ENCODE data around the gene LMCD1.

LMCD1 gene

DNA sequence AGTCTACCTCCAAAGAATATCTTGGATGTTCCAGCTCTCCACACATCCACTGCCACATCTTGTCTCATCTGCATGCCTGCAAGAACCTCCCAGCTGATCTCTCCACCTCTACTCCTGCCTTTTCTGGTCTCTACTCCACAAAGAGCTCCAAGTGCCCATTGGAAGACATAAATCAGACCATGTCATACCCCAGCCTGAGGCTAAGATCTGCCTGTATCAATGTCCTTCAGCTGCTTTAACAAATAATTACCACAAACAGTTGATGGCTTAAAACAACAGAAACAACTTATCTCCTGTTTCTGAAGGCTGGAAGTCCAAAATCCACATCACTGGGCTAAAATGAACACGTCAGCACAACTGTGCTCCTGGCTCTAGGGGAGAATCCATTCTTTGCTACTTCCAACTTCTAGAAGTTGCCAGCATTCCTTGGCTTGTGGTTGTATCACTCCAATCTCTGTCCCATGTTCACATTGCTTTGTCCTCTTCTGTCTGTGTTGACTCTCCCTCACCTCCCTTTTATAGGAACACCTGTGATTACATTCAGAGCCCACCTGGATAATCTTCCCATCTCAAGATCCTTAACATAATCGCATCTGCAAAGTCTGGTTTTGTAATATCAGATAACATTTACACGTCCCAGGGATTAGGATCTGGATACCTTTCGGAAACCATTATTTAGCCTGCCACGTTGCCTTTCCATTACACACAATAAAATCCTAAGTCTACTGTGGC is 17.0 kb upstream of the LMCD1 start:
- FAIRE-seq = no peak

DNA sequence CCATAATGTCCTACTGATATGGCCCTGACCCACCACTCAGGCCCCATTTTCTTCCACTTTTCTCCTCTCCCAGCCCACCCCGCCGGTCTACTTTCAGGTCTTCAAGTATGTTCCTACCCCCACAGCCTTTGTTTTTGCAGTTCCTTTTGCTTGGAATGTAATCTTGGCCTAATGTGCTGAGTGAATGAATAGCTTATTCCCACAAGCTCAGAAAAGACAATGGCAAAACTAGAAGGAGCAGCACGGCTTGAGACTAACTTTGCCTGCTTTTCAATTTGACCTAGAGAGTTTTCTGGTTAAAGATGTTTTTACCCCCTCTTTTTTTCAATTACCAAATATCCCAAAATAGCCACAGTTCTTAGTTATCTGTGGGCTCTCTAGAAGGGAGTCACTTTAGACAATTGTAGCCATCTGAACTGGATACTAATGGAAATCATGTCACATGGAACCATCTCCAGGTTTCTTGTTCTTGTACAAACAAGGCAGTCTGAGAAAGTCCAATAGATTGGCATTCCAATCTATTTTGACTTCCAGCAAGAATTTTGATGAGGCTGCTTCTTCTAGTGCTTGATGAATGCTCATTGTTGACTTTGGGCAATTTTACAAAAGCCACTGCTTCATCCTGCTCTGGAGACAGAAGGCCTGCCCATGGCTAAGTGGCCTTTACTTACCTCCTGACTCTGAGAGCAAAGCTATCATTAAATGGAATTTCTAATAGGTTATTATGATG is 16.3 kb upstream of the LMCD1 start:
- no peak for FAIRE-seq

DNA sequence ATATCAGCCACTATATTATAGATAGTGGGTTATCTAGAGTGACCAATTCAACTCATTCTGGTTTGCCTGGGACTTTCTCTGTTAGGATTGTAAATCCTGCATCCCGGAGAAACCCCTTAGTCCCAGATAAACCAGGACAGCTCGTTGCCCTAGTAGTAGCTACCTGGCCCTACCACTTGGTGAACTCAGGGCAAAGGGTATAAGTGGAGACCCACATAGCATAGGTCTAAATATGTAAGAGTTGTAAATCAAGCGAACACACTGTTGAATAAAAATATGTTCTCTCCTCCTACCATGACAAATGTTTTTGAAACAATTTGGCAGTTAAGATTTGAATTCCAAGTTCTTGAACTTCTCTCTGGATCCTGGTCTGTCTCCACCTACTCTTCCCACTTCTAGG is 15.7 kb upstream of the LMCD1 start:
- no peak for FAIRE-seq

DNA sequence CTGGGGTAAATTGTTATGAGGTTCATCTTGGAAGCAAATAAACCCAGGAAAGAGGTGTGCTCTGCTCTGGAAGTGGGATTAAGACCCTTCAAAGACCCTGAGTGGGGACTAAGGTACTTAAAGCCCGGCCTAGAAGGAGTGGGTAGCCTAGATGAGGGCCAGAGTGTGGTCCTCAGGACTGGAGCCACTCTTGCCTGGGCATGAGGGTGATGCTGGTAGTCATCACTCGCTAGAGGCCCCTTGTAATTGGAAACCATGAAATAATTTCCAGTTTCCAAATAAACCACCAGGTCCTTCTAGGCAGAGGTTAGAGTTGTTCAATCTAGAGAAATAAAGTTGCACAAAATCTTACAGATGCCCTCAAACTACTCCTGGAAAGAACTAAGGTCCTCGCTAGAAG is 15.2 kb upstream of the LMCD1 start:
- no peak for FAIRE-seq

DNA sequence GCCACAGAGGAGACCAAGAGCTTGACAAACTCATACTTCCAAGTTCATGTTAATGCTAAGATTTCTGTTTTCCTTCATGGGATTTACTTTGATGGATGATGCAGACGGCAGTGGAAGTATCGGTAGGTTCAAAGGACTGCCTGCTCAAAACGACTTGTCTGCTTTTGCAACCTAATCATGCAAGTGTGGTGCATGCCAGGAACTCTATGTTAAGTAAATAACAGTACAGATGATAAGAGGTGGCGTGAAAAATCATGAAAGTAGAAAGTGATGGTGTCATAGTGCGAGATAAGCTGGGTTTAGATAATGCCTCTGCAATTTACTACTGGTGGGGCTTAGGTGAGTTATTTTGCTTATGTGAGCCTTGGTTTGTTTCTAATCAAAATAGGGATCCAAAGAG is 14.7 kb upstream of the LMCD1 start:
- no peak for FAIRE-seq

DNA sequence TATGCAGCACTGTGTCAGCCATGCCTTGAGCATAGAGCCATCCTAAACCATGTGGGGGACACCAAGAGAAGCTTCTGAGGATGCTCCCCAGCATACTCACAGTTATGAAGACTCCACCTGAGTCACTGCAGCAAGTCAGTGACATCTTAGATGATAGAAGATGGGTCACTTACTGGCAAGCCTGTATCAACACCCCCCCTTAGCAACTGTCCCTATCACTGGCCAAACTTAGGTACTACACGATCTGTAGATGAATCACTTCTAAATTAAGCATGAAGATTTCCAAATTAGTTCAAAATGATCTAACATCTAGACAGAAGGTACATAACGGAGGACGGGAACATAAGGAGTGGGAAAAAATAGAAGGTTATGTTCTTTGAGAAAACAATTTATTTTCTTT is 13.2 kb upstream of the LMCD1 start:
- no peak for FAIRE-seq

DNA sequence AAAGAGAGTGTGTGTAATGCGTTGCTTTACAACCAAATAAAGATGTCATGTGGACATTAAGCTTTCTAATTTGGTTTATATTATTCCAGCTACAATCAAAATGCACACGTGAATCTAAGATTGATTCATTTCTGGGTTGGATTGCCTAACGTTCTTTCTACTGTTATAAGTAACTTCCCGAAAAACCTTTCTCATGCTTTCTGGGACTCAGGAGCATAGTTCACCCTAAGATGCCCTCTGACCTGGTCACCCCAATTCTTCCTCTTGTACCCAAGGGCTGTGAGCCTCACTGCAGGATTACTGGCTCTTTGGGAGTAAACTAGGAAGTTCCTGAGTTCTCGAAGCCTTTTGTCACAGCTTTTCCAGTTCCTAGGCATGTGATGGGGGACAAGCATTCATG is 12.7 kb upstream of the LMCD1 start:
- FAIRE-seq = no peak

DNA sequence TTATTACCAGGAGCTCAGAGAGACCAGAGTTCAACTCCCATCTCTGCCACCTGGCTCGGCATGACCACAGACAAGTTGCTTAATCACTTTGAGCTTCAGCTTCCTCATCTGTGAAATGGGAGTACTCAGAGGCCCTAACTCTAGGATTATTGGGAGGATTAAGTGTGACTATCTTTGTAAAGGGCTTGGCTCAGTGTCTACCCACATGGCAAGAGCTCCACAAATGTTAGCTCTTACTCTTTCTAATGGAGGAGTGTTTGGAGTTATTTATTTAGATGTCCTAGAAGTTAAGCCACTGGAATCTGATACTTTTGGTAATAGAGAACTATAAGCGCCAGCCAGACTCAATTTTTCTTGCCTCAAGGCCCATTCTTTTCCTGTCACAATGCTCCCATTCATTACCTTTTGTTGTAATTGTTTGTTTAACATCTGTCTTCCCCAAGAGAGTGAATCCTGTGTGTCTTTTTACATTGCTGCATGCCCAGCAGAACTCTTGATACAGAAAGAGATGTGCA is 12.3 kb upstream of the LMCD1 start:
- no peak for FAIRE-seq

DNA sequence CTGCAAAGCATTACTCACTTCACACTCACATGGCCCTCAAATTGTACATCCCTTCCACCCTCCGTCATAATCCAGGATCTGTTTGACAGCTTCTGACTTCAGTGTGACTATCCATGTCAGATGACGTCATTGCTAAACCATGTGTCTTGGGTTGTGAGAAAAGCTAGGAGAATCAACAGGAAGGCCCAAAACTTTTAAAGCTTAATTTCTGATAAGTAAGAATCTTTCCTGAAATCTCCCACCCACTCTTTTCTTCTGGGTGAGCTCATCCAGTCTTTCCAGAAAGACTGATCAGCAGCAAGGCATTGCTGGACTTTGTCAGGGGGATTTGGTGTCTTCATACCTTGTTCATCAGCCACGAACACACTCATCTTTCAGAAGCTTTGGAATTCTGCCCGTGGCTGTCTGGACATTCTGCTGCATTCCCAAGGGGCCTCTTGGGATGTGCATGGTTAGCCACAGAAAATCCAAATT is 11.5 kb upstream of the LMCD1 start:
- no peak for FAIRE-seq

DNA sequence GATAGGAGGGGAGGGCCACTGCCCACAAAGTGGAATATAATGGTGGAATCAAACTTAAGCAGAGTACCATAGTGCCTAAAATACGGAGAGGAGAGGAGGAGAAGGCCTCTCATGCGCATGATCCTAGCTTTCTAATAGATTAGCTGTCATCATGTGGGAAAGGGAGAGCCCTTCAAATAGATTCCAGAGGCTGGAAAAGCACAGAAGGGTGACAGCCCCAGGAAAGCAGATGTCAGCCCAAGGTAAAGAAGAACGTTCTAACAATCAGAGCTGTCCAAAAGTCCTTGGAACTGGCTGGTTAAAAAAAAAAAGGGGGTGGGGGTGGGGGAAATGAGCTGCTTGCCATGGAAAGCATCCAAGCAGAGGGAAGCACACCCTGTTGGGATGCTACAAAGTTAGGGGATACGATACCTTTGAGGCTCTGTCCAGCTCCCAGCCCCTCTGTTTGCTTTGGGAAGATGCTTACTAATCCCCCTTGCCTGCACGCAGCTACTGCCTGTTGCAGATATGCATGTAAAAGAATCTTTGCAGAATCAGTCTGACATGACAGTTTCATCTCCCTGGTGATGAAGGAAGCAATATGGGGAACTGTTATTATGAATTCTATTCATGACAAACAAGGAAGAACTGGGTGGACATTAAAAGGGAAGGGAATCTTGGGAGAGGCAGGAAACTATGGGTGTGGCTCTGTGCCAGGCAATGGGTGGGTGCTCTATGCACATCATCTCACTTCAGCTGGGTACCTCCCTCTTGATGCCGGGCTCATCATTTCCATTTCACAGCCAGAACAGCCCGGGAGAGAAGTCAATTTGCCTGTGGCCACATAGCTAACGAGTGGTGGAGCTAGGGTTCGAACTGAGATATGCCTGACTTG is 10.1 kb upstream of the LMCD1 start:
- FAIRE-seq = no peak

DNA sequence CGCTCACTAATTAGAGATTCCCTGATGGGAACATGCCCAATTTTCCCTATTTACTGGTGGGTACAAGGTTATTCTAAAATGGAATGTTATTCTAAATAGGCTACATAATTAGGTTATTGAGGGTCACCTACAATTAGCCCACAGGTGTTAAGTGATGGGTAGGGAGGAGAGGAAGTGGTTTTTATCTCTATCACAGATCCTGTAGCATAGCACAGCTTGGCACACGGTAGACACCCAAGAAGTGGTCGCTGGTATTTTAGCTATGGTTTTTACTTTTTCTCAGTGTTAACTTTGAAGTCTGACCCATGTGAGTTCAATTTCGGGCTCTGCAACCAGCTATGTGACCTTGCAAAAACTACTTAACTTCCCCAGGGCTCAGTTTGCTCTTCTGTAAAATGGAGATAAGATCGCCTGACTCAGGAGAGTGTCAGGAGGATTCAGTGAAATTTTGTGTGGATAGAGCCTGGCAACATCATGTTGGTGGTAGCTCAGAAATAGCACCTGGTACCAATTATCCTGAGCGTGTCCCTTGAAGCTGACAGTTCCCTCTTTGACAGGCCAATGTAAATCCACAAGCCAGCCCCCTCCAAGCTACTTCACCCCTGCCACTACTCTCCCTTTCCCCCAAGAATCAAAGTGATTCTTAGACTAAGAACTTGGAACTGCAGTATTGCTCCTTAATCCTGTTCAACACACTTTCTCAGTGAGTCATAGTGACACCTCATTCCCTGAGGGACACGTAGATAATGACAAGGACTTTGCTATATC is 8.7 kb upstream of the LMCD1 start:
- no peak for FAIRE-seq

DNA sequence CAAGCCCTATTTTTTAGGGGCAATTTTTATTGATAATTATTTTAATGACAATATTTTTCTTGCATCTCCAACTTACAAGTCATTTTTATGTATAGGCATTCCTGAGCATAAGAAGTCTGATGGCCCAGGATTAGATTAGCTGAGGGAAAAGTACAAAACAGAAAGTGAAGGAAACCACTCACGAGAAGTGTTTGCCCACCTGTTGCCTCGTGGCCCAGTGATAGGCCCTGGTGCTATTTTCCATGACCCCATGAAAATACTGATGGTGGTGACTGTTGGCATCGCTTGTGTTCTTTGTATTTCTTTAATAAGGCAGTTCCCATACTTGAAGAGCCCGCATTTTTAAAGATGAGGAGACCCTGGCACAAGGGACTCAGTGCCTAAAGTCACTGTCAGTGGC is 7.9 kb upstream of the LMCD1 start:
- no peak for FAIRE-seq

DNA sequence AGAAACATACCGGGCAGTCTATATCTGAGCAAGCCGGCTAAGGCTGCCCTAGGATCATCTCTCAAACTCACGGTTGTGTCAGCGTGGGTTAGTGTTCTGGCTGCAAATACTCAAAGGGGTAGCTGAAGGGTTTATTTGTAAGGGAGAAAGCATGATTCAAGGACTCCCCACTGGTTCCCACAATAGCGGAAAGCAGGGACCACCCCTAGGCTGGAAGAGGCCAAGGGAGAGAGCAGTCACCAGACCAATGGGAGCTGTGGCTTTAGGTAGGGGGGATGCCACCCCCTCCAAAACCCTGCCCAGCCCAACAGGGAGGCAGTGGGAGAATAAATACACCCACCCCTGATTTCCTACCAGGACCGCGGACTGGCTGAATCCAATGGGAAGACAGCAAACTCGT is 7.3 kb upstream of the LMCD1 start:
- no peak for FAIRE-seq

DNA sequence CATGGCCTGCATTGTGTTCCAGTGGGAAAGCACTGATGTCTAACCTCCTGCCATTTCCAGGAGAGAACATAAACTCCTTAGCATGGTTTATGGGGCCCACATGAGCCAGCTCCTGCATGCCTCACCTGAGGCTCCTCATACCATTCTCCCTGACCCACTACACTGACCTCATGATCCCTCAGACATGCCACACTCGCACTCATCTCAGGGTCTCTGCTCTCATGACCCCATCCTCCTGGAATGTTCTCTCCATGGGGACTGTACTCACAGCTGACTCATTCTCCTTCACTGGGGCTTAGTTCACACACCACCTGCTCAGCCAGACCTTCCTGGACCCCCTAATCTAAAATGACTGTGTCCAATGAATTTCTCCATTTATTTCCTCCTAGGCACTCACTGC is 4.0 kb upstream of the LMCD1 start:
- FAIRE-seq = no peak

DNA sequence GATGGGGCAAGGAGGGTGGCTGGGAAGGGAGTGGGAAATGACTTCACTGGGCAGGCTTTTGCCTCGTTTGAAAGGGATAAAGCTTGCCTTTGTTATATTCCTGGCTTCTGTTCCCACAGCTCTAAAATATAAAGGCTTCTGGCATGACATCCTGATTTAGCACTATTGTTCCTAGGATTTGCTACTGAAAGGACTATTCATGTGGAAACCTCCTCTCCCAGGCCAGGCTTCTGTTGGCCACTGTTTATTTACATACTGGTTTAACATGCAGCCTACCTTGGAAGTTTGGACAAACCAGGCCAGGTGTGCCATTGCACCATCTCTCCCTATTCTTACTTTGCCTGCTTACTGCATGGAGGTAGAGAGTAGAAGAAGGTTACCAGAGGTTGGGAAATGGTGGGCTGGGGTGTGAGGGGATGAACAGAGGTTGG is 2.4 kb upstream of the LMCD1 start:
- no peak for FAIRE-seq

DNA sequence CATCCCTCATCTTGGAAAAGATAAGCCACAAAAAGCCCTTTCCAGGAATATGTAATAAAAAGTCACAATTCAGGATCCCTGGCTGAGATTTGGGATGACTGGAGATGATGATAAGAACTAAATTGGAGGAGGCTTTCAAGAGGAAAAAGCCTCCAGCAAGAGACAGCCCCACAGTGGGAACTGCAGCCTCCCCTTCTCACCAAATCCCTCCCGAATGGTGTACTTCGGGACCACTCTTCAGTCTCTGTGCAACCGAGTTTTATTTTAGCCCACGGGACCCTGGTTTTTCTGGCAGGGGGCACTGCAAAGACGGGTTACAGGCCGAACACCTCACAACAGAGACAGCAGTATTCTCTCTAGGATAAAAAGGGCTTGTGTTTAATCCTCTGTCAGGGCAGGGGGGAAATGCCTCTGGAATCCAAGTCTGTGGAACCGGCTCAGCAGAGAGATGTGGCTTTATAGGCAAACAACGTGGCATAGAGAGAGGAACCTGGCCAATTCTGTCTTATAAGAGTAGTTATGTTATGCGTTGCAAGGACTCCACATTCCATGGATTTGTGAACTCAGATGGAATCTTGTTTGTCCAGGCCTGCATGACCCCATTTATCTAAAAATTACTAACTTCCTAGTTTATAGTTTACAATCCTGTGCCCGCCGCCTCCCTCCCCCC is 1.2 kb upstream of the LMCD1 start:
- no peak for FAIRE-seq

DNA sequence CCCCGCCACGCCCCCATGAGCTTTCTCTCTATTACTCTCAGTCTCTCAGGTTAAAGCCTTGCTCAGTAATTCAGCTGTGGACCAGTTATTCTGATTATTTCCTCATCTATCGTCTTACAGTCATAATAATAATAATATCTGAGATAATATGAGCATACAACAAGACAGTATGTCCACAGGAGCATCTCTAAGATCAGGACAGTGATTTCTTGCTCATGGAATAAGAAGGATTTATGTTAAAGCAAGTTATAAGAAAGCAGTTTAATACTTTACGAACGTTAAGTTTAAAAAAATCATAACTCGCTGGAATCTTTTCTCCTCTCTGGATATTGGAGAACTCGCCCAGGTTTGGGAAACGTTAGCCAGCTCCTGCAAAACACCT is 643 bp upstream of the LMCD1 start:
- no peak for FAIRE-seq

DNA sequence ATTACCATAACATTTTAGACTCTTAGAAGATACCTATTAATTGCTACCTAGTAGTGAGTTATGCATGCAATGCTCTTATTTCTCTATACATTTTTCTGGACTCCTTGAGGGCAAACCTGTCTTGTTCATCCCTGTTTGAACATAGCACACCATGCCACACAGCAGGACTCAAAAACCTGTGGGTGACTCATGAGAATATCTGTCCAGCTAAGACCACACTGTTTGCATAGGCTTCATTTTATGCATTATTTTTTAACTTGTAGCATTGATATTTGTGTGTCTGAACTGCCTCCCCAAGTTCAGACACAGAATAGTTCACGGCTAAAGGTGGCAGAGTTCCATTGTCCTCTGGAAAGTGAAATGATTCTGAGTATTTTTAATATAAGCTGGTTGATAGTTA is 1.8 kb downstream of the LMCD1 start:
- no peak for FAIRE-seq

DNA sequence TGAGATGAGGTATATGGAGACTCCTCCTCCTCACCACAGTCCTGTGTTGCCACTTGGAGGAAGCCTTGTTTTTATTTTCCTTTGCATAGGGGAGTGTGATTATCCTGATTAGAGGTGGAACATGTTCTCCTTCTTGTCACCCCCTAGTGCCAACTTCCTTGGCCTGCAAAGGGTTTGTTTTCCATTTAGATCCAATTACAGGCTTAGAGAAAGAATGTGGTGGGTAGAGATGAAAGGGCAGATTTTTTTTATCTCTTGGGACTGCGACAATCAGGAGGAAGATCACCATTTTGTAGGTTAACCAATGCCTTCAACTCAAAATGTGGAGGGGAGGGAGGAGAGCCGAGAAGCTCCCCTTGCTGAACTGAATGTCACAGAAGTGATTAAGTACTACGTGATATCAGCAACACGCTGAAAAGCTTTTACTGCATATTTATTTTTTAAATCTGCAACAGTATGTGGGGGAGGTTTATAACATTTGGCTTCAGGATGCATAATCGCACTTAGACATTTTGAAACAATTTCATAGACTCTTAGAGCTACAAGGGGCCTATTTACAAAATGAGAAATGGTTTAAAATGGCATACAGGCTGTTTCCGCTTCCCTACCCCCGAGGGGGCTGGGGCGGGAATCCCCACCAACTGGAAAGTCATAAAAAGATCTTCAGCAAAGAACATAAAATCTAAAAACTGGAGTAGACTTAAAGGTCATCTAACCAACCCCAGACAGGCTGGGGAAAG is 2.4 kb downstream of the LMCD1 start:
- FAIRE-seq = no peak

DNA sequence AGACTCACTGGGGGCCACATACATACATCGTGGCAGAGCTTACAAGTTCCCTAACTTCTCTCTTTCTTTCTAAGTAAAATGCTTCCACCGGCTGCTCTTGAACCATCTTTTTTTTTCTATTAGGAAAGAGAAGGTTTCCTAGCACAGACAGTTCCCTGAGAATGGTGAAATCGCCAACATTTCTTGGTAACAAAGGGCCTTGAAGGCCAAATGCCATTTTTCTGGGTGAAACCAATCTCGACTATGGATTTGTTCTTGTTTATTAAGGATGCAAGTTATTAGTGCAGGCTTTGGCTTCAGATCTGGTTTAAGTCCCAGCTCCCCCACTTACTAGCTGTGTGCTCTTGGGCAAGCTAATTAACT is 3.0 kb downstream of the LMCD1 start:
- no peak for FAIRE-seq

DNA sequence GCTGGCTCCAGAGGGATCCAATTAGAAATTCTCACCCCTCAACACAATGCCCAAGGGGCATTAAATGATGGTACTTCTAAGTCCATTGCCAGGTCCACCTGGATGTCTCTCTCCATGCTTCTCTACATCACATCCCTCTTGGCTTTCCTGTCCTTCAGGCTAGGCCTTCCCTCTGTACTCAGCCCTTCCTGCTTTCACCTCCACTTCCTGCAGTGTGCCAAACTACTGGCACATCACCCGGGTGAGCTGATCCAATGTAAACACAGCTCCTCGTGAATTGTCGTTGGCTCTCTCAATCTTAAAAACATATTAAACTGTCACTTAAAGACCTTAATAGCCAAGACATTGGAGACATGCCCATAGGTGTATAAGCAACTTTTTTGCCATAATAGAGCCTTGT is 4.0 kb downstream of the LMCD1 start:
- FAIRE-seq = no peak

Measured in colon (tissue), 2 donors.